Stimulated activated CD4-positive, alpha-beta T cell treated with anti-CD3 and anti-CD28 coated beads, Interleukin-12 subunit alpha, Interleukin-12 subunit beta, amount 100 ng/mL, for 4 hours (primary cell): ENCODE data around the gene METTL25B.

Source experiments
- DNase-seq: peaks from one replicate; pipeline ENCODE4 v3.0.0-alpha.2; 2020

METTL25B gene

GRCh38 chr1:156773607-156774006, 45.3 kb downstream of the METTL25B start:
- no peak for DNase-seq

- no peak for DNase-seq
Observed at GRCh38 chr1:156775799-156776198, 47.5 kb downstream of the METTL25B start.

DNA sequence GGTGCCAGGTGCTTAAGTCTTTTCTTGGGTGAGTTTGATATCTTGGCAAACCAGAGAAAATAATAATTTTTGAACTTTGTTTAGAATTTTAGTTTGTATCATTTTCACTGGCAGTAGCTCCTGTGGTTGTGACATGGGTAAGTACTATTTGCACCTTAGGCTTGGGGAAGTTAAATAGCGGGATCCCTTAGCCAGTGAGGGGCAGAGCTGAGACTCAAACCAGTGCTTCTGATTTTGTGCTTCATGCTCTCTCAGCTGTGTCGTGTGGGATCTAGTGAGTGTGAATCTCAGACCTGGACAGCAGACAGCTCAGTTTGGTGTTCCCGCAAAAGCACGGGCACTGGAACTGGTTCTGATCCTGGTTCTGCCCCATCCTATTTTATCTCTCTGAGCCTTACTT, 48.7 kb downstream of the METTL25B start:
- DNase-seq = no peak

DNA sequence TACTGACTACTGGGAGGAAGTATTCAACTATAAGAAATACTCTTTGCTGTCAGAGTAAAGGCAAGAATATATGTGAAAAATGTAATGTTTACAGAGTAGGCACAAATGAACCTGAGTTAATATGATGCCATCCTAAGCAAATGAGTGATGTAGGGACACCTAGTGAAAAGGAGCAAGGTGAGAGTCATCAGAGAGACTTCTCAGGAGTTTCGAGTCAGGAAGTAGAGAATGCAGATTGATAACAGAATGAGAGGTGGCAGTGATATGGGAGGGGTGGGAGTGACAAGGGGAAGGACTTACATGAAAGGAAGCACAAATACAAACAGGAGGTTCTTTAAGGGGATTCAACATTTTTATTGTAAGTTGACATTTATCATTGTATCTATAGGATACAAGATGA, 49.3 kb downstream of the METTL25B start:
- no peak for DNase-seq

GRCh38 chr1:156781585-156782186, 53.4 kb downstream of the METTL25B start:
- no peak for DNase-seq

DNA sequence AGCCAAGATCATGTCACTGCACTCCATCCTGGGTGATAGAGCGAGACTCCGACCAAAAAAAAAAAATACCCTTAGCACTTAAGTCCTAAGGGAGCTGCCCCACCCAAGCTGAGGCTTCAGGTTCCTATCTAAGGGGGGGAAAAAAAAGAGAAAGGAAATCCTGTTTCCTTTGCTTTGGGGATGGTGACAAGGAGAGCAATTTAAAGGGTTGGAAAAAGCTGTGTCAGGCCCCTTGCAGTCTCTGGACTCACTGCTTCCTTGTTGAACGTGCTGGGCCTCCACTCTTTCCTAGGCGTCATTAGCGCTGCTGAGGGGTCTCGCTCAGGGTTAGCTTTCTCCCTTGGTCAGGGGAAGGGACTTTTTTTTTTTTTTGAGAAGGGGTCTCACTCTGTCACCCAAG, 57.2 kb downstream of the METTL25B start:
- no peak for DNase-seq
